Coronary artery (tissue), 2 donors: ENCODE measurements around the gene SAYSD1.

Experiments used
- DNase-seq: peaks from one replicate; pipeline ENCODE4 v3.0.0-alpha.2; 2017; ENCODE audit warnings: low spot score
- H3K27ac ChIP-seq, 2 donors: fragments of 200-600 bp; sonication (generic); one replicate each; pipeline ENCODE4 v1.5.1; 2016 to 2019
- H3K4me3 ChIP-seq: fragments of 200-600 bp; sonication (generic); 2 replicates; pipeline ENCODE4 v1.5.1; 2016; ENCODE audit warnings: mild to moderate bottlenecking, moderate library complexity
- TF ChIP-seq, protein P1 (sequence below): fragments of 200-600 bp; sonication (generic); IDR thresholded peaks from one replicate; pipeline ENCODE4 v1.5.1; 2019; ENCODE audit warnings: antibody characterized with exemption

Gene SAYSD1

DNA sequence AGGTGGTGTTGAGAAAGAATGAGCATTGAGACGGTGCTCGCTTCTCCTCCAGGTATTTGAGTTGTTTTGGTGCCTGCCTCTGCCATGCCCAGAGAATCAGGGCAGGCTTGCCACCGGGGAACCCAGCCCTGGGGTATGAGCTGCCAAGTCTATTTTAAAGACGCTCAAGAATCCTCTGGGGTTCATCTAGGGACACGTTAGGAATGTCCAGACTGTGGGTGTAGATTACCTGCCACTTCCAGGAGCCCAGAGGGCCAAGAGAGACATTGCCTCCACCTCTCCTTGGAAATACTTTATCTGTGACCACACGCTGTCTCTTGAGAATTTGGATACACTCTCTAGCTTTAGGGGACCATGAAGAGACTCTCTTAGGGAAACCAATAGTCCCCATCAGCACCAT is 28.3 kb downstream of the SAYSD1 start:
- TF ChIP-seq, protein P1, sequence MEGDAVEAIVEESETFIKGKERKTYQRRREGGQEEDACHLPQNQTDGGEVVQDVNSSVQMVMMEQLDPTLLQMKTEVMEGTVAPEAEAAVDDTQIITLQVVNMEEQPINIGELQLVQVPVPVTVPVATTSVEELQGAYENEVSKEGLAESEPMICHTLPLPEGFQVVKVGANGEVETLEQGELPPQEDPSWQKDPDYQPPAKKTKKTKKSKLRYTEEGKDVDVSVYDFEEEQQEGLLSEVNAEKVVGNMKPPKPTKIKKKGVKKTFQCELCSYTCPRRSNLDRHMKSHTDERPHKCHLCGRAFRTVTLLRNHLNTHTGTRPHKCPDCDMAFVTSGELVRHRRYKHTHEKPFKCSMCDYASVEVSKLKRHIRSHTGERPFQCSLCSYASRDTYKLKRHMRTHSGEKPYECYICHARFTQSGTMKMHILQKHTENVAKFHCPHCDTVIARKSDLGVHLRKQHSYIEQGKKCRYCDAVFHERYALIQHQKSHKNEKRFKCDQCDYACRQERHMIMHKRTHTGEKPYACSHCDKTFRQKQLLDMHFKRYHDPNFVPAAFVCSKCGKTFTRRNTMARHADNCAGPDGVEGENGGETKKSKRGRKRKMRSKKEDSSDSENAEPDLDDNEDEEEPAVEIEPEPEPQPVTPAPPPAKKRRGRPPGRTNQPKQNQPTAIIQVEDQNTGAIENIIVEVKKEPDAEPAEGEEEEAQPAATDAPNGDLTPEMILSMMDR, result no peak
- DNase-seq, result no peak
- Histone ChIP-seq H3K27ac (no peak overlapping the region), H3K4me3 (no peak overlapping the region)

DNA sequence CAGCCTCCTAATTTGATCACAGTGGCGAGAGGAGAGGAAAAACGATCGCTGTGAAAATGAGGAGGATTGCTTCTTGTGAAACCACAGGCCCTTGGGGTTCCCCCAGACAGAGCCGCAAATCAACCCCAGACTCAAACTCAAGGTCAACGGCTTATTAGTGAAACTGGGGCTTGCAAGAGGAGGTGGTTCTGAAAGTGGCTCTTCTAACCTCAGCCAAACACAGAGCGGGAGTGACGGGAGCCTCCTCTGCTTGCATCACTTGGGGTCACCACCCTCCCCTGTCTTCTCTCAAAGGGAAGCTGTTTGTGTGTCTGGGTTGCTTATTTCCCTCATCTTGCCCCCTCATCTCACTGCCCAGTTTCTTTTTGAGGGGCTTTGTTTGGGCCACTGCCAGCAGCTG is 28.7 kb downstream of the SAYSD1 start:
- TF ChIP-seq, protein P1, result no peak
- H3K27ac ChIP-seq, result no peak overlapping the region
- no peak overlapping the region for H3K4me3 ChIP-seq
- no peak for DNase-seq

DNA sequence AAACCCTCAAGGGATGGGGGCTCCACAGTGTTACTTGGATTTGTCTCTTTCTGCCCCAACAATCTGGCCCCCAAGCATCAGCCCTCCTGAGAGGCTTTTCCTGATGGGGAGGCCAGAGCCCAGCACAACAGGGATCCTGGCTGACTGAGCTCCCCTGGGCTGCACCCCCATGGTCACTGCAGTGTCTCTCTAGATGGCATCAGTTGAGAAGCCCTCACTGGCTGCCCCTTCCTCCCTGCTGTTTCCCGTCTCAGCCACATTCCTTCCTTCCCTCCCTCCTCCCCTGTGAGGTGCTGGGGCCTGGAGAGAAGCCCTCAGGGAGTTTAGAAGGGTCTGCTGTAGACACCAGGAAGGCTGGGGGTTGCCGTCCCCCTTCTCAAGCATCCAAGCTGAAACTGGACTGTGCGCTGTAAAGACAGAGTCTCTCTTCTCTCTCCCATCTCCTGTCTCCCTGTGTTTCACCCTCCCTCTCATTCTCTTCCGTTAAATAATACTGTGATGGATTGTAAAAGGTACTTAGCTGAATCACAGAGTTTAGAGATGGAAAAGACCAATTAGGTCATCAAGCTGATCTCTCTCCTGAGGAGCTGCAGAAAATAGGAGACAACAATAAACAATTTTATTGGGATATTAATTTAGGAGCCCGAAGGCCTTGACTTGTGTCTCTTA is 29.7 kb downstream of the SAYSD1 start:
- Histone ChIP-seq H3K4me3 (no peak overlapping the region), H3K27ac (peak overlapping the region in 1 of 2 donors; percentile 19)
- TF ChIP-seq, protein P1, result no peak
- no peak for DNase-seq

DNA sequence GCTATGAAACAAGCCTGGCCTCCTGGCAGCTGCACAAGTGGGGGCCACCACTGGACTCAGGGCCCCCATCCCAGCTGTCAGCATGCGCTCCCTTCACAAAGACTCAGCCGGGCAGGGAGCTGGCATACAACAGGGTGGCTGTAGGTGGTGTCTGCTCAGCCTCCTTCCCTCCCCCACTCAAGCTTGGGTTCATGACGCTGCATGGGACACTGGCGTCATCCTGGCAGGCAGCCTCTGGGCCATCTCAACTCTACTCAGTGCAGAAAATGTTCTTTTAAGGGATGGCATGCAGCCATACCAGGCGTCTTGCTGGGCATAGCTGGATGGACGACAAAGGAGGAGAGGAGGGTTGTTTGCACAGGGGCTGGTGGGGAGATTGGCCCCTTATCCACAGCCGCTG is 30.5 kb downstream of the SAYSD1 start:
- DNase-seq, result peak; percentile 60
- H3K27ac ChIP-seq, result peak overlapping the region in 1 of 2 donors; percentile 36
- H3K4me3 ChIP-seq, result no peak overlapping the region
- TF ChIP-seq, protein P1, result no peak

- TF ChIP-seq, protein P1, result no peak
- H3K4me3 ChIP-seq, result no peak overlapping the region
- H3K27ac ChIP-seq, result no peak overlapping the region
- no peak for DNase-seq
Measured at GRCh38 chr6:39083231-39083634, 31.8 kb downstream of the SAYSD1 start.

DNA sequence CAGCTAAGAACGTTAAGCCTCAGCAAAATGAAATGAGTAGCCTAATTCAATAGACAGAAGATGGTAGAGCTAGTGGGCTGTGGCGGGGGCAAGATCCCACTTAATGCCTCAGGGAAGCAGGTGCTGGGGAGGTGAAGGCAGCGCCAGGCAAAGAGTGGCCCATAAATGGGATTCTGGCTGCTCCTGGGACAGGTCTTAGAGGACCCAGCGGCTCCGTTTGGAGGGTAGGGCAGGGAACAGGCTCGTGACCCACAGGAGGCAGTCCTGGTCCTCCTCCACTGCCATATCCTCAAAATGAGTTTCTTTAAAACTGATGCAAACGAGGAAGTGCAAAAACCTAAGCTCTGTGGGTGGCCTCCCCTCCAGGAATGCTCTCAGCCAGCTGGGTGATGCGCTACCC is 32.7 kb downstream of the SAYSD1 start:
- TF ChIP-seq, protein P1, result no peak
- peak; percentile 61 for DNase-seq
- Histone ChIP-seq H3K27ac (no peak overlapping the region), H3K4me3 (no peak overlapping the region)

DNA sequence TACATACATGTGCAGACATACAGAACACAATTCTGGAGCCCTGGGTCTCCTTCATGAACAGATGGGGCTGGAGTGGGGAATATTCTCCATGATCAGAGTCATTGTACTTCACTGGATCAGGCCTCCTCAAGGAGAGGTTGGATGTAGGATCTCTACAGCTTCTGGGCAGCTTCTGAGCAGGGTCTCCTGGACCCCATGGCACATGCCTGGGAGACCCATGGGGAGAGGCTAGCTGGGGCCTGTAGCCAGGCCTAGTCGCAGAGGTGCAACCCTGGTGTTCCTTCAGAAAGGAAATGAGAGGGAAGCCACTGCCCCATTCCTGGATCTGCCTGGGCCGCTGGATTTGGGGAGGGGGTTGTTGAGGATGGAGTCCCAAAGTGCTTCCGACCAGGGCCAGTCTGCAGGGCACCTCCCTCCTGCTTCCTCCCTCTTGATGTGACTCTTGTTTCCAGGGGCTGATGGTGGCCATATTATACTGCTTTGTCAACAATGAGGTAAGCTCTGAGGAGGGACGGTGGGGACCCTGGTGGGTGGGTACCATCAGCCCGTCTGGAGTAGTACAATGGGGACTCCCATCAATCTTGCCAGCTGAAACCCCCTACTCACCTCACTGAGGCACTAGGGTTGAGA is 34.6 kb downstream of the SAYSD1 start:
- no peak overlapping the region for H3K4me3 ChIP-seq
- H3K27ac ChIP-seq, result no peak overlapping the region
- DNase-seq, result peak; percentile 61
- TF ChIP-seq, protein P1, result no peak
